Neural cell (in vitro differentiated cells): ENCODE results near the gene EHD4.

Experiments used
- EZH2 ChIP-seq: fragments of 200-600, 300-800 bp; shearing (Covaris generic), sonication (generic); IDR thresholded peaks from 2 replicates; pipeline ENCODE4 v1.6.1; 2014; ENCODE audit warnings: antibody characterized with exemption, low read length, borderline replicate concordance, mild to moderate bottlenecking; ENCODE audit not compliant: insufficient read depth, poor library complexity, severe bottlenecking
- MXI1 ChIP-seq: fragments of 450-650 bp; conservative IDR thresholded peaks from 2 replicates; pipeline ENCODE4 v1.6.1; 2014; ENCODE audit warnings: antibody characterized with exemption, mild to moderate bottlenecking; ENCODE audit not compliant: poor library complexity, severe bottlenecking
- POLR2AphosphoS5 ChIP-seq: IDR thresholded peaks from 2 replicates; pipeline ENCODE4 v1.6.1; 2012
- TF ChIP-seq, protein P1 (sequence below): fragments of 450-650 bp; IDR thresholded peaks from 2 replicates; pipeline ENCODE4 v1.5.1; 2014; ENCODE audit warnings: antibody characterized with exemption, mild to moderate bottlenecking, moderate library complexity; ENCODE audit not compliant: poor library complexity, severe bottlenecking

DNA sequence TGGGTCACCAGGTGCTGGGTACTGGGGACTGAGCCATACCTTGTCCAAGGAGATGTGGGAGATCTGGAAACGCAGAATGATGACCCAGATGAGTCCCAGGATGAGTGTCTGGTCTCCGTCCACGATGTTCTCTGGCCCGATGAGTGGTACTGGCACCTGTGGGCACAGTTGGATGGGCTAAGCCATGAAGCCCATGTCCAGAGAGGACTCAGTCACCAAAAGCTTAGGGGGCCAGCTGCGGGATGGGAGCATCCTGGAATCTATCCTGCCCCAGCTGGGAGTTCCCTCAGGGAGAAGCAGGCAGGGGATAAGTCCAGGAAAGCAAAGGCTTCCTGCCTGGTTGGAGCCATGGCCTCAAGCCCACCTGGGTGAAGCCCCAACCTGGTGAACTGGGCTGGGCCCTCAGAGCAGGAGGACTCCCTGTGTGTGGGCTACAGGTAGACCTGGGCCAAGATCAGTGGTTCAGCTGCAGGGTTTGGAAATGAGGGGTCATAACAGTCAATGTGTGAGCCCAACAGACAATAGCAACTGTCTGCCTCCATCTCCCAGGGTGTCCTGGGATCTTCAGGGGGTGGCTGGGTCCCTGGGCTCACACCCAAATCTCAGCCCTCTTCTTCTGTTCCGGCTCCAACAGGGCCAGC, 82.2 kb downstream of the EHD4 start:
- TF ChIP-seq, protein P1, sequence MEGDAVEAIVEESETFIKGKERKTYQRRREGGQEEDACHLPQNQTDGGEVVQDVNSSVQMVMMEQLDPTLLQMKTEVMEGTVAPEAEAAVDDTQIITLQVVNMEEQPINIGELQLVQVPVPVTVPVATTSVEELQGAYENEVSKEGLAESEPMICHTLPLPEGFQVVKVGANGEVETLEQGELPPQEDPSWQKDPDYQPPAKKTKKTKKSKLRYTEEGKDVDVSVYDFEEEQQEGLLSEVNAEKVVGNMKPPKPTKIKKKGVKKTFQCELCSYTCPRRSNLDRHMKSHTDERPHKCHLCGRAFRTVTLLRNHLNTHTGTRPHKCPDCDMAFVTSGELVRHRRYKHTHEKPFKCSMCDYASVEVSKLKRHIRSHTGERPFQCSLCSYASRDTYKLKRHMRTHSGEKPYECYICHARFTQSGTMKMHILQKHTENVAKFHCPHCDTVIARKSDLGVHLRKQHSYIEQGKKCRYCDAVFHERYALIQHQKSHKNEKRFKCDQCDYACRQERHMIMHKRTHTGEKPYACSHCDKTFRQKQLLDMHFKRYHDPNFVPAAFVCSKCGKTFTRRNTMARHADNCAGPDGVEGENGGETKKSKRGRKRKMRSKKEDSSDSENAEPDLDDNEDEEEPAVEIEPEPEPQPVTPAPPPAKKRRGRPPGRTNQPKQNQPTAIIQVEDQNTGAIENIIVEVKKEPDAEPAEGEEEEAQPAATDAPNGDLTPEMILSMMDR: no peak
- TF ChIP-seq EZH2 (no peak), POLR2AphosphoS5 (no peak), MXI1 (no peak)
